Measurements from ENCODE around the gene LIF. TPM values are rescaled to one million over a fixed set of nuclear protein-coding genes. Genes with fewer than 3 reads are reported as not detected.

LIF gene
- 10 to 100 TPM in 1 of 6 donors, 1 to 10 TPM in 4, under 1 TPM in 1; 0.89 to 16.9 (median 3.8) TPM for total RNA-seq

DNA sequence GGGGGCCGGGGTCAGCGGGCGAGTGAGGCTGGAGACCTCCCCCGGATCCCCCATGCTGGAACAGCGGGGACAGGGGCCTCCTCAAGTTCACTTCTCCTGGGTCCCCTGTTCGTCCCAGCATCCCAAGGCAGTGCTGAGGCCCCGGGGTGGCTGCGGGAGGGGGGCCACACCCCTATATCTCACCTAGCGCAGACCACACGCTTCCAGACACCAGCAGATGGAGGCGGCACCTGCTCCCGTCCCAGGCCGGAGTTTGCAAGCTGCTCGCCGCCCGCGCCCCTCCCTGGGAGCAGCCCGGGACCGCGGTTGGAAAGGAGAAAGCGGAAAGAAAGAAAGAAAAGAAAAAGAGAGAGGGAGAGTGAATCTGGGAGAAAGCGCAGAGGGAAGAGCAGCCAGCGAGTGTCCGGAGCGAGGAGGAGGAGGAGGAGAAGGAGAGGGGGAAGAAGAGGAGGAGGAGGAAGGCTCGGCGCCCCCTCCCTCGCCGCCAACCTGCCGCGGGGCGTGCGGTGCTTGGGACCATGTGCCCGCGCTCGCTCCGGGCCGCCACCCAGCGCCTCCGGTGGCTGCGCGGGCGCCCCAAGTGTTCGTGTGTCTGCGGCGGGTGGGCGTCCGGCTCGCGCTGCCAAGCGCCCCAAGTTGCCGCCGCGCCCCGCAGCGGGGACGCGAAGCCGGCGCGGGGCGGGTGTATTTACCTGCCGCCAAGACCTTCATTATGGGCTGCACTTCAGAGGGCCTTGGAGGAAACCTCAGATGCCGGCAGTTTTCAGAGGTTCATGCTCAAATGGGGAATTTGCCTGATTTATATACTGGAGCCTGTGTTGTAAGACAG, at the start of gene LIF:
LIF (minus strand) TSS at position 775 of the 829 bp plus-strand sequence; CDS start at position 711, 64 bp downstream.
- DNase-seq: peak in 1 of 2 donors; percentile 89
- TF ChIP-seq, protein P1, sequence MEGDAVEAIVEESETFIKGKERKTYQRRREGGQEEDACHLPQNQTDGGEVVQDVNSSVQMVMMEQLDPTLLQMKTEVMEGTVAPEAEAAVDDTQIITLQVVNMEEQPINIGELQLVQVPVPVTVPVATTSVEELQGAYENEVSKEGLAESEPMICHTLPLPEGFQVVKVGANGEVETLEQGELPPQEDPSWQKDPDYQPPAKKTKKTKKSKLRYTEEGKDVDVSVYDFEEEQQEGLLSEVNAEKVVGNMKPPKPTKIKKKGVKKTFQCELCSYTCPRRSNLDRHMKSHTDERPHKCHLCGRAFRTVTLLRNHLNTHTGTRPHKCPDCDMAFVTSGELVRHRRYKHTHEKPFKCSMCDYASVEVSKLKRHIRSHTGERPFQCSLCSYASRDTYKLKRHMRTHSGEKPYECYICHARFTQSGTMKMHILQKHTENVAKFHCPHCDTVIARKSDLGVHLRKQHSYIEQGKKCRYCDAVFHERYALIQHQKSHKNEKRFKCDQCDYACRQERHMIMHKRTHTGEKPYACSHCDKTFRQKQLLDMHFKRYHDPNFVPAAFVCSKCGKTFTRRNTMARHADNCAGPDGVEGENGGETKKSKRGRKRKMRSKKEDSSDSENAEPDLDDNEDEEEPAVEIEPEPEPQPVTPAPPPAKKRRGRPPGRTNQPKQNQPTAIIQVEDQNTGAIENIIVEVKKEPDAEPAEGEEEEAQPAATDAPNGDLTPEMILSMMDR (IDR thresholded peaks at IDR 0.05): peak in 5 of 6 experiments; percentile 14 to 41 (median 20)
- no peak for TF ChIP-seq POLR2A (IDR thresholded peaks at IDR 0.05)
- ATAC-seq (ENCODE audit: low FRiP score in 2 of 2): peak in 1 of 2 donors; percentile 28
- Histone ChIP-seq H3K9me3 (no peaks in the 10 kb centered on the region), H3K4me1 (peaks cover 17 to 33% (median 22%) of the 10 kb centered on the region in 4 donors), H3K36me3 (no peaks in the 10 kb centered on the region), H3K4me3 (peak within 1 kb of the TSS; percentile 30 to 58 (median 50)), H3K27ac (peak within 1 kb of the TSS in 3 of 4 donors; percentile 5 to 70 (median 44)), H3K27me3 (peaks cover 0 to 11% (median 0%) of the 10 kb centered on the region in 4 donors)
- WGBS, 2 donors: 3 to 4% methylated on average over 37 to 60 of the region's 64 CpGs

- 92 to 96% methylated on average over 4 of the region's 4 CpGs for WGBS, 2 donors
- H3K27ac ChIP-seq: peak overlapping the region; percentile 63 to 94 (median 86)
- ATAC-seq (ENCODE audit: low FRiP score in 2 of 2) (no peak), DNase-seq (no peak)
- no peak for TF ChIP-seq EP300 (IDR thresholded peaks at IDR 0.05)
- TF ChIP-seq, protein P1 (IDR thresholded peaks at IDR 0.05): no peak
- TF ChIP-seq POLR2A (IDR thresholded peaks at IDR 0.05): no peak
- no peak for TF ChIP-seq POLR2AphosphoS5 (IDR thresholded peaks at IDR 0.05)
- H3K27me3 ChIP-seq: no peaks in the 10 kb centered on the region
- peaks cover 45 to 66% (median 57%) of the 10 kb centered on the region in 4 donors for H3K4me1 ChIP-seq
- H3K9me3 ChIP-seq: no peaks in the 10 kb centered on the region
- H3K4me3 ChIP-seq: no peak overlapping the region
- peaks cover 28 to 93% (median 68%) of the 10 kb centered on the region in 4 donors for H3K36me3 ChIP-seq
Observed at GRCh38 chr22:30296324-30296723, 49.8 kb upstream of the LIF start.

- TF ChIP-seq, protein P1 (IDR thresholded peaks at IDR 0.05): no peak
- no peak for TF ChIP-seq POLR2A (IDR thresholded peaks at IDR 0.05)
- TF ChIP-seq POLR2AphosphoS5 (IDR thresholded peaks at IDR 0.05): no peak
- TF ChIP-seq EP300 (IDR thresholded peaks at IDR 0.05): no peak
- Histone ChIP-seq H3K9me3 (no peaks in the 10 kb centered on the region), H3K27me3 (no peaks in the 10 kb centered on the region), H3K4me1 (peaks cover 45 to 66% (median 57%) of the 10 kb centered on the region in 4 donors), H3K27ac (peak overlapping the region in 3 of 4 donors; percentile 3 to 90 (median 83)), H3K36me3 (peaks cover 28 to 85% (median 68%) of the 10 kb centered on the region in 4 donors), H3K4me3 (no peak overlapping the region)
- ATAC-seq (ENCODE audit: low FRiP score in 2 of 2) (no peak), DNase-seq (no peak)
- 75 to 79% methylated on average over 5 to 7 of the region's 7 CpGs for WGBS, 2 donors
Observed at GRCh38 chr22:30295576-30295975, 49.0 kb upstream of the LIF start.

DNA sequence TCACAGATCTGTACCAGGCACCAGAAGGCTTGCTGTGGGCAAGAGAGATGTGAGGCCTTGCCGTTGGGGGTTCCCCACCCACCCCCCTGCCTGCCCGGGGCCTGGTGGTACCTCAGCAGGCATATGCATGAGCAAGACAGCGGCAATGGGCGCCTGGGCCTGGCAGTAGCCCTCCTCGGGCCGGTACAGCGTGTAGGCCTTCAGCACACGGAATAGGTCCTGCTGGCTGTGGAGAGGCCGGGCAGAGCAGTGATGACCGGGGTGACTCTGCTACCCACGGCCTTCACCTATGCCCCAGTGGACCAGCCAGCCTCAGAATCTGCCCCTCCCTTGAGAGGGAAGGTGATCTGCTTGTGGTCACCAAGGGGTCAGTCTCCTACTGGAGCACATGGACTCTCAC, 48.3 kb upstream of the LIF start:
- no peak for ATAC-seq (ENCODE audit: low FRiP score in 2 of 2)
- DNase-seq: no peak
- TF ChIP-seq POLR2A (IDR thresholded peaks at IDR 0.05) (no peak), EP300 (IDR thresholded peaks at IDR 0.05) (no peak), POLR2AphosphoS5 (IDR thresholded peaks at IDR 0.05) (no peak)
- TF ChIP-seq, protein P1 (IDR thresholded peaks at IDR 0.05): no peak
- H3K36me3 ChIP-seq: peaks cover 28 to 81% (median 66%) of the 10 kb centered on the region in 4 donors
- no peaks in the 10 kb centered on the region for H3K27me3 ChIP-seq
- H3K27ac ChIP-seq: peak overlapping the region in 3 of 4 donors; percentile 51 to 90 (median 83)
- 94% methylated on average over 11 of the region's 11 CpGs; no CpG with 5 or more reads in 1 of the 2 donors for WGBS, 2 donors
- H3K9me3 ChIP-seq: no peaks in the 10 kb centered on the region
- peaks cover 50 to 70% (median 60%) of the 10 kb centered on the region in 4 donors for H3K4me1 ChIP-seq
- H3K4me3 ChIP-seq: no peak overlapping the region

All from upper lobe of left lung (tissue), 6 donors.